NCI-H748 (cell line): Measurements from ENCODE around the gene USP9X.
"Not testable (repeated sequence)": the region's sequence is repeated elsewhere in the genome, so short reads cannot be mapped to it uniquely, and the experiment has no call there.

Source experiments
- DNase-seq: peaks from one replicate; lab custom pipeline; 2025; ENCODE audit not compliant: unreplicated experiment; lab: John Stamatoyannopoulos, UW

Gene USP9X

GRCh38 chrX:41122664-41123257, 37.5 kb downstream of the USP9X start:
- no peak for DNase-seq

GRCh38 chrX:41127477-41128192, 42.4 kb downstream of the USP9X start:
- DNase-seq: no peak

GRCh38 chrX:41128955-41129354, 43.7 kb downstream of the USP9X start:
- DNase-seq: no peak

GRCh38 chrX:41131766-41132165, 46.5 kb downstream of the USP9X start:
- DNase-seq: no peak

- DNase-seq: peak; percentile 55
Measured at GRCh38 chrX:41133551-41133950, 48.3 kb downstream of the USP9X start.

- no peak for DNase-seq
Measured at GRCh38 chrX:41137589-41137988, 52.3 kb downstream of the USP9X start.

- DNase-seq: no peak
Measured at GRCh38 chrX:41142130-41142910, 57.1 kb downstream of the USP9X start.

GRCh38 chrX:41144873-41145272, 59.6 kb downstream of the USP9X start:
- DNase-seq: no peak

- no peak for DNase-seq
Measured at GRCh38 chrX:41145920-41146608, 60.8 kb downstream of the USP9X start.

GRCh38 chrX:41148553-41148952, 63.3 kb downstream of the USP9X start:
- DNase-seq: no peak

- DNase-seq: no peak
Measured at GRCh38 chrX:41150043-41150442, 64.8 kb downstream of the USP9X start.

- DNase-seq: not testable (repeated sequence)
Measured at GRCh38 chrX:41151726-41152125, 66.5 kb downstream of the USP9X start.

GRCh38 chrX:41152221-41152620, 67.0 kb downstream of the USP9X start:
- DNase-seq: no peak

GRCh38 chrX:41153448-41153847, 68.2 kb downstream of the USP9X start:
- DNase-seq: no peak

GRCh38 chrX:41153957-41154356, 68.7 kb downstream of the USP9X start:
- DNase-seq: no peak

- peak; percentile 21 for DNase-seq
Measured at GRCh38 chrX:41164449-41164848, 79.2 kb downstream of the USP9X start.

GRCh38 chrX:41167888-41168287, 82.6 kb downstream of the USP9X start:
- no peak for DNase-seq

GRCh38 chrX:41176263-41176662, 91.0 kb downstream of the USP9X start:
- DNase-seq: no peak

GRCh38 chrX:41177297-41177696, 92.1 kb downstream of the USP9X start:
- DNase-seq: no peak

GRCh38 chrX:41178201-41178600, 93.0 kb downstream of the USP9X start:
- DNase-seq: no peak

- peak; percentile 34 for DNase-seq
Measured at GRCh38 chrX:41180194-41180908, 95.1 kb downstream of the USP9X start.
